K562 (cell line): ENCODE measurements around the gene BANP. TPM values are rescaled to one million over a fixed set of nuclear protein-coding genes. Genes with fewer than 3 reads are reported as not detected.

Source experiments
- ATAC-seq: fragments of 200-7000 bp; cut with Tn5 transposase; 3 replicates; pipeline ENCODE4 v1.9.1; 2020; ENCODE audit warnings: moderate library complexity
- BruUV-seq: library from RNA; stranded (reverse); fragments of 400-500 nt; replicated peaks from 2 replicates; lab custom pipeline; 2021; lab: Mats Ljungman, UMichigan
- CTCF ChIA-PET: fragments of 300-600 bp; formaldehyde crosslinking; extraction: SDS; loops from one replicate; lab custom pipeline; 2021; ENCODE audit warnings: low intra/inter-chr PET ratio; lab: Yijun Ruan, JAX
- POLR2A ChIA-PET: fragments of 300-600, 350-650 bp; sonication (Branson Sonifier 250); formaldehyde crosslinking; extraction: SDS; loops from one replicate; lab custom pipeline; 2021; ENCODE audit warnings: antibody characterized with exemption, inconsistent platforms; lab: Yijun Ruan, JAX
- DNase-seq, 4 experiments: peaks; one replicate each; pipeline versions ENCODE4 v3.0.0 to v3.0.0-alpha.2; 2011 to 2018; ENCODE audit warnings: low spot score in 3 of 4, mixed read lengths in 3 of 4; ENCODE audit errors: extremely low read depth in 1 of 4
- FAIRE-seq: peaks from 2 replicates; lab custom pipeline; 2011; peaks lifted over from hg19 to GRCh38; lab: Jason Lieb, UNC
- H2AFZ ChIP-seq: 2 replicates; pipeline ENCODE4 v1.6.0; 2011; ENCODE audit warnings: low read depth, low read length, control low read depth, inconsistent platforms
- H3K27ac ChIP-seq: fragments of 200-600 bp; 3 replicates; pipeline ENCODE4 v1.8.0; 2011; ENCODE audit warnings: low read depth, mild to moderate bottlenecking, control low read depth, inconsistent platforms, low read length, moderate library complexity, mixed read lengths; ENCODE audit errors: extremely low read depth
- H3K27me3 ChIP-seq, 2 experiments: fragments of 300-600 bp in 1 of 2; 2 replicates in 1 of 2; 3 replicates in 1 of 2; pipeline versions ENCODE4 v1.6.0 to v1.8.0; 2011; ENCODE audit warnings: inconsistent platforms in 2 of 2, low read length in 2 of 2, mild to moderate bottlenecking in 1 of 2, mixed read lengths in 1 of 2, moderate library complexity in 1 of 2; ENCODE audit not compliant: control insufficient read depth in 2 of 2, insufficient read depth in 2 of 2
- H3K36me3 ChIP-seq: fragments of 300-600 bp; 3 replicates; pipeline ENCODE4 v1.8.0; 2011; ENCODE audit warnings: mild to moderate bottlenecking, low read length, inconsistent platforms; ENCODE audit not compliant: control insufficient read depth, insufficient read depth
- H3K4me1 ChIP-seq, 2 experiments: fragments of 200-600 bp in 1 of 2; replicated peaks in 1 of 2; 2 replicates in 1 of 2; 3 replicates in 1 of 2; pipeline versions ENCODE4 v1.5.1 to v1.8.0; 2011; ENCODE audit warnings: inconsistent platforms in 2 of 2, low read length in 2 of 2, mild to moderate bottlenecking in 1 of 2, mixed read lengths in 1 of 2, moderate library complexity in 1 of 2; ENCODE audit not compliant: control insufficient read depth in 2 of 2, insufficient read depth in 2 of 2
- H3K4me2 ChIP-seq: 2 replicates; pipeline ENCODE4 v1.6.1; 2011; ENCODE audit warnings: low read length, control low read depth, inconsistent platforms, mixed read lengths; ENCODE audit not compliant: insufficient read depth
- H3K4me3 ChIP-seq: fragments of 200-600 bp; sonication (generic), shearing (Covaris generic); 2 replicates; pipeline ENCODE4 v1.5.1; 2016; ENCODE audit warnings: control low read depth, inconsistent platforms
- H3K79me2 ChIP-seq: fragments of 200-600 bp; 3 replicates; pipeline ENCODE4 v1.8.0; 2011; ENCODE audit warnings: low read length, inconsistent platforms; ENCODE audit not compliant: control insufficient read depth, insufficient read depth
- H3K9ac ChIP-seq, 2 experiments: 2 replicates each; pipeline versions ENCODE4 v1.6.0 to v1.6.1; 2011; ENCODE audit warnings: low read depth in 2 of 2, low read length in 2 of 2, control low read depth in 1 of 2, inconsistent platforms in 1 of 2, mild to moderate bottlenecking in 1 of 2, mixed read lengths in 1 of 2; ENCODE audit not compliant: insufficient read depth in 1 of 2
- H3K9me1 ChIP-seq: one replicate; pipeline ENCODE4 v1.6.0; 2011; ENCODE audit warnings: inconsistent platforms, mild to moderate bottlenecking, low read length, moderate library complexity; ENCODE audit not compliant: control insufficient read depth, insufficient read depth
- H3K9me3 ChIP-seq: replicated peaks from 2 replicates; pipeline ENCODE4 v1.5.1; 2011; ENCODE audit warnings: low read depth, low read length, inconsistent platforms; ENCODE audit not compliant: control insufficient read depth, insufficient read depth
- H4K20me1 ChIP-seq: replicated peaks from 2 replicates; pipeline ENCODE4 v1.6.1; 2011; ENCODE audit warnings: low read length, inconsistent platforms, mixed read lengths; ENCODE audit not compliant: control insufficient read depth, insufficient read depth
- ASH1L ChIP-seq: fragments of 450-650 bp; IDR thresholded peaks from 2 replicates; pipeline ENCODE4 v1.6.1; 2018; ENCODE audit warnings: borderline replicate concordance, mild to moderate bottlenecking, low read depth; ENCODE audit not compliant: partially characterized antibody
- BCOR ChIP-seq: fragments of 450-650 bp; IDR thresholded peaks from 2 replicates; pipeline ENCODE4 v1.6.1; 2016
- BRCA1 ChIP-seq, 2 experiments: fragments of 450-650 bp in 1 of 2; sonication (generic) in 1 of 2; formaldehyde crosslinking in 1 of 2; IDR thresholded peaks; 2 replicates each; pipeline versions ENCODE4 v1.5.0 to v1.6.1; 2017 to 2020; ENCODE audit warnings: mild to moderate bottlenecking in 1 of 2, missing genetic modification reagents in 1 of 2
- CBX3 ChIP-seq, 2 experiments: IDR thresholded peaks; 1 replicate in 1 of 2; 2 replicates in 1 of 2; pipeline ENCODE4 v1.6.1; 2012; ENCODE audit warnings: inconsistent platforms in 2 of 2, low read length in 2 of 2, borderline replicate concordance in 1 of 2, control low read depth in 1 of 2
- DACH1 ChIP-seq: fragments of 450-650 bp; IDR thresholded peaks from 2 replicates; pipeline ENCODE4 v1.6.1; 2018; ENCODE audit not compliant: partially characterized antibody
- GTF3C2 ChIP-seq: IDR thresholded peaks from 3 replicates; pipeline ENCODE4 v1.6.1; 2011; ENCODE audit warnings: borderline replicate concordance, mild to moderate bottlenecking, moderate library complexity; ENCODE audit not compliant: insufficient read length; ENCODE audit errors: extremely low read depth
- HDAC1 ChIP-seq, 2 experiments: fragments of 450-650 bp; IDR thresholded peaks; 2 replicates each; pipeline ENCODE4 v1.6.1; 2016 to 2017; ENCODE audit warnings: inconsistent platforms in 1 of 2, mild to moderate bottlenecking in 1 of 2, moderate library complexity in 1 of 2
- PBX2 ChIP-seq, 2 experiments: IDR thresholded peaks in 1 of 2; conservative IDR thresholded peaks in 1 of 2; 2 replicates each; pipeline ENCODE4 v1.6.1; 2016; ENCODE audit warnings: low read depth in 2 of 2, mild to moderate bottlenecking in 1 of 2, missing compliant biosample characterization in 1 of 2, missing genetic modification characterization in 1 of 2, moderate library complexity in 1 of 2
- RBM25 ChIP-seq: fragments of 200-400 bp; formaldehyde crosslinking; IDR thresholded peaks from 2 replicates; pipeline ENCODE4 v1.6.1; 2018; ENCODE audit warnings: low read length, low read depth, moderate library complexity; ENCODE audit not compliant: severe bottlenecking
- ZBTB1 ChIP-seq: sonication (generic); formaldehyde crosslinking; IDR thresholded peaks from 2 replicates; pipeline ENCODE4 v1.8.1; 2023; ENCODE audit warnings: missing genetic modification reagents, low read depth, mild to moderate bottlenecking, borderline replicate concordance
- ZNF24 ChIP-seq: fragments of 450-650 bp; IDR thresholded peaks from 2 replicates; pipeline ENCODE4 v1.6.1; 2016
- ZNF57 ChIP-seq: fragments of 450-650 bp; formaldehyde crosslinking; IDR thresholded peaks from 2 replicates; pipeline ENCODE4 v1.4.0; 2020; ENCODE audit warnings: mild to moderate bottlenecking, moderate library complexity
- WGBS: fragments of 100-300 bp; shearing (Covaris generic); methylation state at CpG from one replicate; pipeline ENCODE4 v1.1.6; 2016; ENCODE audit warnings: low coverage, mixed read lengths; ENCODE audit not compliant: insufficient coverage; ENCODE audit errors: missing lambda C conversion rate; 5-methylcytosine and 5-hydroxymethylcytosine counted together
- in situ Hi-C: fragments of 300-500 bp; cut with MboI; formaldehyde crosslinking; loops from 4 replicates; pipeline ENCODE4 v1.15.0; 2018; ENCODE audit warnings: inconsistent platforms, mixed read lengths
- intact Hi-C: fragments of 100-400 bp; cut with micrococcal nuclease; formaldehyde crosslinking; loops from 2 replicates; pipeline ENCODE4 v1.14.2; 2022
- polyA plus RNA-seq, 8 experiments: library from polyadenylated mRNA; depleted of rRNA in 4 of 8; stranded (reverse) in 5 of 8; unstranded in 3 of 8; fragments of >200 nt; fragmentation: Nextera tagmentation in 2 of 8; fragmentation: Illumina TruSeq in 1 of 8; extraction: Ambion mirVana in 2 of 8; extraction: Trizol in 1 of 8; gene quantifications; 2 replicates each; pipeline versions ENCODE4 v1.2.1 to v1.2.3, GENCODE V29; 2011 to 2014; ENCODE audit warnings: inconsistent platforms in 1 of 8, missing spikeins in 1 of 8
- total RNA-seq, 7 experiments: library from RNA; depleted of rRNA in 6 of 7; stranded (reverse); fragments of >200 nt in 6 of 7; fragmentation: Illumina TruSeq in 2 of 7; extraction: Trizol in 2 of 7; gene quantifications; 2 replicates each; pipeline versions ENCODE4 v1.2.1 to v1.2.3, GENCODE V29; 2011 to 2021; ENCODE audit warnings: low replicate concordance in 1 of 7

BANP gene
- total and polyA plus RNA-seq, 9 of the 15 experiments (the other 6 are each of a cell fraction or from before 2014, with no cell fraction given): 4.6 to 22.1 (median 15.6) TPM

GRCh38 chr16:87938412-87938949 is 12.8 kb upstream of the BANP start (continued):
- TF ChIP-seq ZNF57 (CRISPR knock-in tag): no peak
- TF ChIP-seq CBX3 (IDR thresholded peaks at IDR 0.05; ENCODE audit: borderline replicate concordance in 1 of 2, low read length in 2 of 2): no peak
- TF ChIP-seq HDAC1 (IDR thresholded peaks at IDR 0.05): 0 out of 4 replicates have a peak, but pooled peaks of 1 of the 2 experiments have one; percentile 36
- TF ChIP-seq ZNF24: peak; percentile 100
- peak; percentile 56; the same call in 1 of the 2 replicates for TF ChIP-seq BCOR

GRCh38 chr16:87939562-87940423 is 11.4 kb upstream of the BANP start:
- no peak overlapping the region for H3K4me2 ChIP-seq
- BruUV-seq: no TSS peak
- ChIA-PET CTCF (no interaction called here), POLR2A (interaction anchor here (0.6 to 0.7 kb wide), 2 partner anchors 15 to 350 kb away, joined by 4 read pairs; no protein-coding TSS in a partner anchor)
- H4K20me1 ChIP-seq: no peaks in the 10 kb centered on the region
- H3K36me3 ChIP-seq: no peaks in the 10 kb centered on the region
- H3K9me1 ChIP-seq: no peaks in the 10 kb centered on the region
- H3K4me1 ChIP-seq: no peaks in the 10 kb centered on the region; a peak in 1 of 5 replicates
- FAIRE-seq (no peak), ATAC-seq (peak; percentile 83), DNase-seq (peak in 1 of 4 experiments; percentile 63)
- intact Hi-C loops: no loop called here
- no peak overlapping the region for H3K4me3 ChIP-seq
- 36% methylated on average over 12 of the region's 13 CpGs for WGBS
- H3K79me2 ChIP-seq: no peaks in the 10 kb centered on the region
- in situ Hi-C loops: no loop called here
- H2AFZ ChIP-seq: no peak overlapping the region
- no peak overlapping the region for H3K9ac ChIP-seq
- H3K9me3 ChIP-seq: no peaks in the 10 kb centered on the region
- no peak overlapping the region for H3K27ac ChIP-seq
- peaks cover 0 to 20% of the 10 kb centered on the region in 2 experiments; a peak in 3 of 5 replicates for H3K27me3 ChIP-seq
- TF ChIP-seq BRCA1 (IDR thresholded peaks at IDR 0.05) (no peak), BRCA1 (CRISPR knock-in tag; IDR thresholded peaks at IDR 0.05) (no peak), DACH1 (peak; percentile 90), ASH1L (peak; percentile 32), RBM25 (peak; percentile 70), PBX2 (CRISPR knock-in tag; IDR thresholded peaks at IDR 0.05; ENCODE audit: low read depth) (no peak), PBX2 (tag; conservative IDR thresholded peaks at IDR 0.05; ENCODE audit: low read depth) (peak; percentile 45; the same call in 1 of the 2 replicates), GTF3C2 (no peak), ZBTB1 (CRISPR knock-in tag) (no peak)
